ENCODE data around the gene HPS1.

- no peak for TF ChIP-seq CTCF (IDR thresholded peaks at IDR 0.05; ENCODE audit: poor library complexity)
- TF ChIP-seq EZH2 (IDR thresholded peaks at IDR 0.05; ENCODE audit: borderline replicate concordance) = no peak
Measured at GRCh38 chr10:98435178-98435577, 11.6 kb downstream of the HPS1 start.

All from hepatocyte (in vitro differentiated cells).